ENCODE data around the gene LYPD6B.

DNA sequence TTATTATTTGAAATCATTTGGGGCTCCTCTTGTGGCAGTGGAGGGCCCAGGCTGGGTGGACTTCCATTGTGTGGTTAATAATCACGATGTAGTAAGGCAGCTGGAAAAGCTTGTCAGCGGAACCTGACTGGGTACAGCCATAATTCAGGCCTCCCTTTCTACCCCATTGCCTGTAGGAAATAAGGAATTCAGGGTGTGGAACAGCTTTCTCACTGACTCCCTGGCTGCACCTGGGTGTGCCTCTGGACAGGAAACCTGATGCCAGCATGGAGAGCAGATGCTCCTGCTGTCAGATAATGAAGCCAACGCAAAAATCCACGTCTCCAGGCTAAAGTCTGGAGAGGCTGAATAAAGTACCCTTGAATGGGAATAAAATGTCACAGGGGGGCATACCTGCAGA is 44.2 kb downstream of the LYPD6B start:
- TF ChIP-seq, protein P1, sequence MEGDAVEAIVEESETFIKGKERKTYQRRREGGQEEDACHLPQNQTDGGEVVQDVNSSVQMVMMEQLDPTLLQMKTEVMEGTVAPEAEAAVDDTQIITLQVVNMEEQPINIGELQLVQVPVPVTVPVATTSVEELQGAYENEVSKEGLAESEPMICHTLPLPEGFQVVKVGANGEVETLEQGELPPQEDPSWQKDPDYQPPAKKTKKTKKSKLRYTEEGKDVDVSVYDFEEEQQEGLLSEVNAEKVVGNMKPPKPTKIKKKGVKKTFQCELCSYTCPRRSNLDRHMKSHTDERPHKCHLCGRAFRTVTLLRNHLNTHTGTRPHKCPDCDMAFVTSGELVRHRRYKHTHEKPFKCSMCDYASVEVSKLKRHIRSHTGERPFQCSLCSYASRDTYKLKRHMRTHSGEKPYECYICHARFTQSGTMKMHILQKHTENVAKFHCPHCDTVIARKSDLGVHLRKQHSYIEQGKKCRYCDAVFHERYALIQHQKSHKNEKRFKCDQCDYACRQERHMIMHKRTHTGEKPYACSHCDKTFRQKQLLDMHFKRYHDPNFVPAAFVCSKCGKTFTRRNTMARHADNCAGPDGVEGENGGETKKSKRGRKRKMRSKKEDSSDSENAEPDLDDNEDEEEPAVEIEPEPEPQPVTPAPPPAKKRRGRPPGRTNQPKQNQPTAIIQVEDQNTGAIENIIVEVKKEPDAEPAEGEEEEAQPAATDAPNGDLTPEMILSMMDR (IDR thresholded peaks at IDR 0.05): no peak
- TF ChIP-seq POLR2A (IDR thresholded peaks at IDR 0.05): no peak
